CD8-positive, alpha-beta memory T cell (primary cell): ENCODE results near the gene MROH2A. TPM values are rescaled to one million over a fixed set of nuclear protein-coding genes. Genes with fewer than 3 reads are reported as not detected.
A peak's percentile ranks its signal among the peaks of the same experiment; 100 is the strongest.

ENCODE experiments used
- CTCF ChIA-PET: fragments of 350-600 bp; sonication (Branson Sonifier 250); formaldehyde crosslinking; loops from one replicate; lab custom pipeline; 2021; ENCODE audit warnings: antibody characterized with exemption; lab: Charles Lee
- POLR2A ChIA-PET: fragments of 350-600 bp; sonication (Branson Sonifier 250); formaldehyde crosslinking; loops from one replicate; lab custom pipeline; 2021; ENCODE audit warnings: antibody characterized with exemption; lab: Charles Lee
- DNase-seq, 5 donors: peaks; one replicate each; pipeline versions ENCODE4 v3.0.0 to v3.0.0-alpha.2; 2020 to 2022; ENCODE audit warnings: mixed read lengths in 1 of 5
- H3K27ac ChIP-seq: one replicate; pipeline ENCODE4 v1.7.0; 2013; ENCODE audit warnings: low read depth, mild to moderate bottlenecking, low read length, moderate library complexity
- H3K27me3 ChIP-seq: 2 replicates; pipeline ENCODE4 v1.7.0; 2013; ENCODE audit warnings: low read length, mild to moderate bottlenecking; ENCODE audit not compliant: insufficient read depth, poor library complexity, severe bottlenecking
- H3K36me3 ChIP-seq: 2 replicates; pipeline ENCODE4 v1.7.0; 2013; ENCODE audit warnings: mild to moderate bottlenecking, low read length, moderate library complexity; ENCODE audit not compliant: insufficient read depth
- H3K4me1 ChIP-seq: 2 replicates; pipeline ENCODE4 v1.7.0; 2013; ENCODE audit warnings: mild to moderate bottlenecking, low read length, moderate library complexity; ENCODE audit not compliant: insufficient read depth
- H3K4me3 ChIP-seq: 2 replicates; pipeline ENCODE4 v1.7.0; 2013; ENCODE audit warnings: mild to moderate bottlenecking, low read length
- H3K9me3 ChIP-seq: 2 replicates; pipeline ENCODE4 v1.7.0; 2013; ENCODE audit warnings: mild to moderate bottlenecking, low read length
- H3K27ac Mint-ChIP-seq, 8 donors: one replicate each; pipeline ENCODE4 v1.8.0; 2020 to 2021; ENCODE audit warnings: mixed read lengths in 8 of 8, mild to moderate bottlenecking in 6 of 8, inconsistent platforms in 3 of 8, moderate library complexity in 3 of 8
- H3K27me3 Mint-ChIP-seq, 2 donors: one replicate each; pipeline ENCODE4 v1.8.0; 2020 to 2021; ENCODE audit warnings: mixed read lengths in 2 of 2, mild to moderate bottlenecking in 1 of 2, moderate library complexity in 1 of 2
- H3K36me3 Mint-ChIP-seq, 3 donors: one replicate each; pipeline ENCODE4 v1.8.0; 2020 to 2021; ENCODE audit warnings: mixed read lengths in 3 of 3, inconsistent platforms in 1 of 3, mild to moderate bottlenecking in 1 of 3
- H3K4me1 Mint-ChIP-seq, 3 donors: one replicate each; pipeline ENCODE4 v1.8.0; 2020 to 2021; ENCODE audit warnings: mixed read lengths in 3 of 3, inconsistent platforms in 1 of 3, mild to moderate bottlenecking in 1 of 3
- H3K4me3 Mint-ChIP-seq, 7 donors: one replicate each; pipeline ENCODE4 v1.8.0; 2020 to 2021; ENCODE audit warnings: mixed read lengths in 7 of 7, mild to moderate bottlenecking in 6 of 7, moderate library complexity in 4 of 7, inconsistent platforms in 2 of 7
- H3K9me3 Mint-ChIP-seq, 5 donors: one replicate each; pipeline ENCODE4 v1.8.0; 2020 to 2022; ENCODE audit warnings: mixed read lengths in 5 of 5, mild to moderate bottlenecking in 3 of 5, moderate library complexity in 2 of 5, inconsistent platforms in 1 of 5
- polyA plus RNA-seq: library from polyadenylated mRNA; unstranded; fragments of 300-500 nt; fragmentation: Illumina TruSeq; gene quantifications from one replicate; pipeline ENCODE4 v1.2.3, GENCODE V29; 2021
- total RNA-seq, 2 experiments: library from RNA; stranded (reverse); gene quantifications; one replicate each; pipeline ENCODE4 v1.2.3, GENCODE V29; 2021

Gene MROH2A
- total and polyA plus RNA-seq, 3 experiments from 2014 or later = not detected

DNA sequence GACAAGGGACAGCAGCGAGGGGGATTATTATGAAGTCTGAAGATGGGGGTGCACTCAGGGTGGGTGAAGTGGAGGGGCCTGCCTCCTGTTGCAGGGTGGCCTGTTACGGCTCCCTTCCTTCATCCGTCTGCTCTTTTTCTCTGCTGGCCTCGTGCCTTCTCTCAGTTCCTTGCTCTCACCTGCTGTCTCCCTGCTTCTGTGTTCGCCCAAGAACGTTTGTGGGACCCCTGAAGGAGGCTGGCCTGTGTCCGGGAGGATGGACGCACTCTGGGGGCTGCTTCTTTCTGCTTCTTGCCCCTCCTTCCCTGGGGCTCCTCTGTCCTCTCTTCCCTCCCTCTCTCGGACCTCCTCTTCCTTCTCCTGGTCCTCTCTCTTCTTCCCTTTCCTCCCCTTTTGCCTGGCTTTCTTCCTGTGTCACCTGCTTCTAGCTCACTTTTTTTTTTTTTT, 13.8 kb downstream of the MROH2A start:
- Histone ChIP-seq H3K4me3 (no peak overlapping the region), H3K36me3 (no peaks in the 10 kb centered on the region), H3K27me3 (no peaks in the 10 kb centered on the region), H3K9me3 (no peaks in the 10 kb centered on the region), H3K4me1 (no peaks in the 10 kb centered on the region), H3K27ac (no peak overlapping the region)
- Mint-ChIP-seq H3K27ac (no peak overlapping the region), H3K4me1 (peaks cover 0 to 3% (median 0%) of the 10 kb centered on the region in 3 donors), H3K27me3 (peaks cover 5 to 15% of the 10 kb centered on the region in 2 donors), H3K4me3 (no peak overlapping the region), H3K9me3 (no peaks in the 10 kb centered on the region), H3K36me3 (no peaks in the 10 kb centered on the region)
- DNase-seq = no peak
- POLR2A ChIA-PET = no interaction called here
- CTCF ChIA-PET = no interaction called here

GRCh38 chr2:233792720-233793119, 14.6 kb downstream of the MROH2A start:
- H3K4me1 Mint-ChIP-seq = peaks cover 0 to 3% (median 0%) of the 10 kb centered on the region in 3 donors
- no peaks in the 10 kb centered on the region for H3K9me3 Mint-ChIP-seq

DNA sequence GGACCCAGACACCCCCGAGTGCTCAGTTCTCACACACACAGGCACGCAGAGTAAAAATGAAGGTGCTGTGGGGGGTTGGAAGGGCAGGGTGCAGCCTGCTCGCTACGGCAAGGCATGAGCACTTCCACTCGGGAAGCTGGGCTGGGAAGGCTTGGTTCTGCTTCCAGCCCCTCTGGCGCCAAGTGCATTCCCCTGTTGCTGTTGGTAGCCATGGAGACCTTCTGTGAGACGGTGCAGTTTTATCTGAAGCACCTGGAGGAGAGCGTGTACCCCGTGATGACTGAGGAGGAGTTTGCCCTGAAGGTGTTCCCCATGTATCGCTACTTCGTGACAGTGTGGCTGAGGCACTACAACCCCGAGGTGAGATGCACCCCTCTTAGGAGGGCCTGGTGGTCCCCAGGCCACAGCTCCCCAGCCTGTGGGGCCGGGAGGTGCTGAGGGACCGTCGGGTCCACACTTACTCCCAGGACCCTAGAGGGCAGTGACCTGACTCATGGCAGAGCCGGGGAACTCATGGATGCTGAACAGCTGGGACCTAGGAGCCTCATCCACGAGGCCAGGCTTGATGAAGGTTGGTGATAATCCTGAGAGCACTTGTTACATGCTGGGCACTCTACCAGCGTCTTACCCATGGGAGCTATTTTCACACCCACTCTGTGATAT, 15.5 kb downstream of the MROH2A start:
- no peak overlapping the region for H3K27ac ChIP-seq
- H3K4me1 ChIP-seq = no peaks in the 10 kb centered on the region
- Mint-ChIP-seq H3K9me3 (no peaks in the 10 kb centered on the region), H3K36me3 (no peaks in the 10 kb centered on the region), H3K27me3 (peaks cover 5 to 19% of the 10 kb centered on the region in 2 donors), H3K4me3 (no peak overlapping the region), H3K4me1 (peaks cover 0 to 3% (median 0%) of the 10 kb centered on the region in 3 donors), H3K27ac (no peak overlapping the region)
- H3K27me3 ChIP-seq = no peaks in the 10 kb centered on the region
- DNase-seq = no peak
- no peaks in the 10 kb centered on the region for H3K36me3 ChIP-seq
- H3K4me3 ChIP-seq = no peak overlapping the region
- CTCF ChIA-PET = no interaction called here
- POLR2A ChIA-PET = no interaction called here
- no peaks in the 10 kb centered on the region for H3K9me3 ChIP-seq

More at GRCh38 chr2:233792720-233793119, 14.6 kb downstream of the MROH2A start:
- Mint-ChIP-seq H3K27me3 (peaks cover 5 to 15% of the 10 kb centered on the region in 2 donors), H3K36me3 (no peaks in the 10 kb centered on the region), H3K4me3 (no peak overlapping the region), H3K27ac (no peak overlapping the region)
- CTCF ChIA-PET = no interaction called here
- no peaks in the 10 kb centered on the region for H3K4me1 ChIP-seq
- H3K9me3 ChIP-seq = no peaks in the 10 kb centered on the region
- POLR2A ChIA-PET = no interaction called here
- no peak overlapping the region for H3K4me3 ChIP-seq
- DNase-seq = no peak
- H3K36me3 ChIP-seq = no peaks in the 10 kb centered on the region
- H3K27me3 ChIP-seq = no peaks in the 10 kb centered on the region
- no peak overlapping the region for H3K27ac ChIP-seq

DNA sequence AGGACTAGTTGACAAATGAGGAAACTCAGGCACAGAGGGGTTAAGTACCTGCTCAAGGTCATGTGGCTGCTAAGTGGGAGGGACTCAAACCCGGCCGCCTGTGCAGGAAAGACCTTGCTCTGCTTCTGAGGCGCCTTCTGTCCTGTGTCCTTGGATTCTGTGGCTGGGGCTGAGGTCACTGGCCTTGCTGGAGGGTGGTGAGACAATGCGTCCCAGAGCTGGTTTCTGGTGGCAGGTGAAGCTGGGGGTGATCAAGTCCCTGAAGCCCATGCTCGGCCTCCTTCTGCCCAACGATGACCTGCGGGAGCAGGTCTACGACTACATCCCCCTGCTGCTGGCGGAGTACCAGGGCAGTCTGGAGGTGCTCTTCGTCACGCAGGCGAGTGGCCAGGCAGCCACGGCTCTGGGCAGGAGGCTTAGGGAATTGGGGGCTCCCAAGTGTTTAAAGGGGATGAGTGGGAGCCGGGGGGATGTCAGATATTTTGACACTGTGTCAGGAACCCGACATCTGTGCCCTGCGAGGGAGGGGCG, 16.1 kb downstream of the MROH2A start:
- no peak overlapping the region for H3K27ac ChIP-seq
- Mint-ChIP-seq H3K27ac (no peak overlapping the region), H3K9me3 (no peaks in the 10 kb centered on the region), H3K36me3 (no peaks in the 10 kb centered on the region), H3K4me1 (no peaks in the 10 kb centered on the region), H3K27me3 (peaks cover 5 to 19% of the 10 kb centered on the region in 2 donors), H3K4me3 (no peak overlapping the region)
- ChIA-PET CTCF (no interaction called here), POLR2A (no interaction called here)
- H3K4me1 ChIP-seq = no peaks in the 10 kb centered on the region
- no peak overlapping the region for H3K4me3 ChIP-seq
- no peaks in the 10 kb centered on the region for H3K27me3 ChIP-seq
- H3K9me3 ChIP-seq = no peaks in the 10 kb centered on the region
- no peak for DNase-seq
- no peaks in the 10 kb centered on the region for H3K36me3 ChIP-seq

DNA sequence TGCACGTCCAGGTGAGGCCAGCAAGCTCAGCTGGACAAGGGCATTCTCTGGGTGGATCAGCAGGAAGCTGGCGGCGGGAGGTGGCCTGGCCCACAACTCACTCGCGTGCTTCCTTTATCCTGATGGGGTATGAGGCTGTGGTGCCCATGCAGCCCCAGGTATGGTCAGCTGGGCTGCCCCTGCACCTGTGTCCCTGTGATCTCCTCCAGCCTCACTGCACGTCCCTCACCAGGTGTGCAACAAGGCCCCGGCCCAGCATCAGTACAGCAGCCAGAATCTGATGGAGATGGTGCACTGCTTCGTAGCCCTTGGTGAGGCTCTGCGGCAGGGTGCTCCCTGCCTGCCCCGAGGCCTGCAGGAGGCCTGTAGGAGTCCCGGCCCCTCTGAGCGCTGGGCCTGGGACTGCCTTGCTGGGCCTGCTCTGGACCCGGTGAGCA, 17.6 kb downstream of the MROH2A start:
- Histone ChIP-seq H3K27me3 (no peaks in the 10 kb centered on the region), H3K9me3 (no peaks in the 10 kb centered on the region), H3K36me3 (no peaks in the 10 kb centered on the region), H3K4me1 (no peaks in the 10 kb centered on the region), H3K4me3 (no peak overlapping the region), H3K27ac (no peak overlapping the region)
- H3K27me3 Mint-ChIP-seq = peaks cover 4 to 17% of the 10 kb centered on the region in 2 donors
- H3K36me3 Mint-ChIP-seq = no peaks in the 10 kb centered on the region
- H3K4me1 Mint-ChIP-seq = no peaks in the 10 kb centered on the region
- H3K9me3 Mint-ChIP-seq = no peaks in the 10 kb centered on the region
- CTCF ChIA-PET = no interaction called here
- no peak overlapping the region for H3K27ac Mint-ChIP-seq
- H3K4me3 Mint-ChIP-seq = no peak overlapping the region
- DNase-seq = no peak
- POLR2A ChIA-PET = no interaction called here

DNA sequence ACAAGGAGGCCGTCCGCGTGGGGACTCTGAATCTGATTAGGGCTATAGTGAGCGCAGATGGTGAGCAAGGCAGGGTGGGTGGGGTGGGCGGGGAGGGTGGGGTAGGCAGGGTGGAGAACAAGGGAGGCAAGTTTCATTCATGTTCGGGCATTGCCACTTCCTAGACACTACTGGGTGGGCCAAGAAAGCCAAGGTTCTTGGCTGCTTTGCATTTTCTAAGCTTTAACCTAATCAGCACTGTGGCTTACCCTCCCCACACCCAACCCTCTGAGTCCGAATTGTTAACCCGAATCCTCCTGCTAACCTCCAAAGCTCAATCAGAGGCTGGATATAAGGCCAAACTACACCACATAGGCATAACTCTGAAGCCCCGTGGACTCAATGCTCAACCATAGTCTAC, 18.1 kb downstream of the MROH2A start:
- no peaks in the 10 kb centered on the region for H3K36me3 Mint-ChIP-seq
- H3K27ac ChIP-seq = no peak overlapping the region
- H3K27me3 ChIP-seq = no peaks in the 10 kb centered on the region
- H3K4me3 Mint-ChIP-seq = no peak overlapping the region
- DNase-seq = no peak
- no peaks in the 10 kb centered on the region for H3K9me3 ChIP-seq
- H3K36me3 ChIP-seq = no peaks in the 10 kb centered on the region
- no peaks in the 10 kb centered on the region for H3K9me3 Mint-ChIP-seq
- POLR2A ChIA-PET = no interaction called here
- H3K4me3 ChIP-seq = no peak overlapping the region
- H3K4me1 ChIP-seq = no peaks in the 10 kb centered on the region
- H3K4me1 Mint-ChIP-seq = peaks cover 2 to 3% (median 2%) of the 10 kb centered on the region in 3 donors
- H3K27ac Mint-ChIP-seq = no peak overlapping the region
- CTCF ChIA-PET = no interaction called here
- H3K27me3 Mint-ChIP-seq = peaks cover 3 to 12% of the 10 kb centered on the region in 2 donors

DNA sequence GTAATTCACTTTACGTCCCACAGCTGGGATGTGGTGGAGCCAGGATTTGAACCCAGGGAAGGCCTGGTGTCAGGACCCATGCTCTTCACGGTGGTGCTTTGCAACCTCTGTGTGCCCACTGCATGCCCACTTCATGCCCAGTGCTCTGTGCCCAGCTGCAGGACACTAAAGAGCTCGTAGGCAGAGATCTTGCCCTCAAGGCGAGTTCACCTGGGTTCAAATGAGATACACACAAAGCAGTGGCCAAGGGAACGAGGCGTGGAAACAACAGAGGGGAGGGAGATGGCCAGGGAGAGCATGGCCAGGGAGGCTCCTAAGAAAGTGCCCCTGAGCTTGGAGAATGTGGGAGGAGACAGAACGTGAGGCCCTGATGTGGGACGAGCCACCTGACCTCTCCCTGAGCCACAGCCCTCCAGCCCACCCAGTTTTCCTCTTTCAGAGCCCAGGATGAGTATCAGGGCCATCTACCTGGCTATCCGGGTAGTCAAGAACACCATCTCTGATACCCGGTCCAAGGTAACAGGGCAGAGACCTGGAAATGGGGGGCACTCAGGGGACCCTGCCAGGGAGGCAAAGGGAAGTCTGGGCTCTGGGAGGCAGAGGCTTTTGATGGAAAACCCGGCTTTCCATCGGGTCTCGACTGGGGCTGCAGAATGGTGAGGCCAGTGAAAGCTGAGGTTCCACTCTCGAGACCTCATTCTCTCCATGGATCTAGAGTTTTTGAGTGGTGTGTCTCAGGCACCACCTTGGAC, 20.4 kb downstream of the MROH2A start:
- Histone ChIP-seq H3K27me3 (no peaks in the 10 kb centered on the region), H3K36me3 (no peaks in the 10 kb centered on the region), H3K4me1 (no peaks in the 10 kb centered on the region), H3K27ac (no peak overlapping the region), H3K9me3 (no peaks in the 10 kb centered on the region), H3K4me3 (no peak overlapping the region)
- CTCF ChIA-PET = no interaction called here
- DNase-seq = peak in 1 of 5 donors; percentile 31
- Mint-ChIP-seq H3K9me3 (no peaks in the 10 kb centered on the region), H3K36me3 (no peaks in the 10 kb centered on the region), H3K4me3 (no peak overlapping the region), H3K27me3 (peaks cover 0 to 19% of the 10 kb centered on the region in 2 donors), H3K4me1 (peaks cover 3 to 5% (median 4%) of the 10 kb centered on the region in 3 donors), H3K27ac (no peak overlapping the region)
- POLR2A ChIA-PET = no interaction called here

DNA sequence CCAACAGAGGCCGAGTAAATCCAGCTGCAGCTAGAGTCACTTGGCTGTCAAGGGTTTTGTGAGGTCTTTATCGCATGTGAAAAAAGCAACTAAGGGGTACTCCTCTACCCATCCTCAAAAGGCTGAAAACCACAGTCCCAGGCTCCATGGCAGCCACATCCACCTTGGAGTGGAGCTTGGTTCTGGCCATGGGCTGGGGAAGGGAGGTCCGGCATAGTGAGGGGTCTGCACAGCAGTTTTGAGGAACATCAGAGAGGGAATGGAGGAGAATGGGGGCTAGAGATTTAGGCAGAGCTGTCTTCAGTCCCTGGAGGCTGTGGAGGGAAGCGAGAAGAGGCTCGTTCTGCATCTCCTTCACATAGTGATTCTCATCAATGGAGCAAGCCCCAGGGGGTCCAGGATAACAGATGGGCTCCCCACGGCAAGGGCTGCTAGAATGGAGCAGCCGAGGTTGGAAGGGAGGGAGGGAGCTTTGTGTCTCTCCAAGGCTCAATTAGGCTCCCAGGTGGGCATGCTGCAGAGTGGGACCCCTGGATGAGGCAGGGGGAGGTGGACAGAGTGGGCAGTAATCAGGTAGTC, 21.0 kb downstream of the MROH2A start:
- CTCF ChIA-PET = no interaction called here
- H3K4me3 ChIP-seq = no peak overlapping the region
- Mint-ChIP-seq H3K9me3 (no peaks in the 10 kb centered on the region), H3K4me3 (no peak overlapping the region), H3K36me3 (no peaks in the 10 kb centered on the region), H3K27me3 (peaks cover 0 to 24% of the 10 kb centered on the region in 2 donors), H3K4me1 (peaks cover 3 to 5% (median 4%) of the 10 kb centered on the region in 3 donors), H3K27ac (no peak overlapping the region)
- DNase-seq = peak in 1 of 5 donors; percentile 11
- H3K36me3 ChIP-seq = no peaks in the 10 kb centered on the region
- no peak overlapping the region for H3K27ac ChIP-seq
- POLR2A ChIA-PET = no interaction called here
- H3K4me1 ChIP-seq = no peaks in the 10 kb centered on the region
- no peaks in the 10 kb centered on the region for H3K9me3 ChIP-seq
- no peaks in the 10 kb centered on the region for H3K27me3 ChIP-seq
